Epithelial cell of esophagus (primary cell): Measurements from ENCODE around the gene C16orf46.

Experiments used
- DNase-seq: peaks from one replicate; pipeline ENCODE4 v3.0.0; 2010; ENCODE audit warnings: low read depth
- H3K4me3 ChIP-seq: 2 replicates; pipeline ENCODE4 v1.5.1; 2011; ENCODE audit warnings: mild to moderate bottlenecking, low read length, control low read depth
- CTCF ChIP-seq: IDR thresholded peaks from 2 replicates; pipeline ENCODE4 v1.5.1; 2011; ENCODE audit warnings: low read depth, mild to moderate bottlenecking, low read length, control low read depth, inconsistent platforms; ENCODE audit not compliant: insufficient read depth; ENCODE audit errors: missing control alignments

Gene C16orf46

DNA sequence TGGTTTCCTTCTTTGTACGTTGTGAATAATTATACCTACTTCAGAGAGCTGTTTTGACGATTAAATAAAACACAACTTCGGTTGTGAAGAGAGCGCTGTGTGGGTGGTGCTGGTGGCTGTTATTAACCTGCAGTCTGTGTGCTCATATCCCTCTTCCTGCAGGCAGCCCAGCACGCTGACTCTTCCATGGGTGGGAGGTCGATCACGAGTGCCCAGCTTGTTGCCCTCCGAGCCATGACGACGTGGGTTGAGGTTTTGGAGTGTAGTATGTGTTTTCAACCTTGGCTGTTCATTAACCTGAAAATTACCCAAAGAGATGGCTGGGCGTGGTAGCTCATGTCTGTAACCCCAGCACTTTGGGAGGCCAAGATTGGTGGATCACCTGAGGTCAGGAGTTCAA is 30.5 kb upstream of the C16orf46 start:
- no peak for TF ChIP-seq CTCF
- H3K4me3 ChIP-seq: no peak overlapping the region
- no peak for DNase-seq

- no peak overlapping the region for H3K4me3 ChIP-seq
- no peak for TF ChIP-seq CTCF
- peak; percentile 33 for DNase-seq
Measured at GRCh38 chr16:81106826-81107503, 29.9 kb upstream of the C16orf46 start.

DNA sequence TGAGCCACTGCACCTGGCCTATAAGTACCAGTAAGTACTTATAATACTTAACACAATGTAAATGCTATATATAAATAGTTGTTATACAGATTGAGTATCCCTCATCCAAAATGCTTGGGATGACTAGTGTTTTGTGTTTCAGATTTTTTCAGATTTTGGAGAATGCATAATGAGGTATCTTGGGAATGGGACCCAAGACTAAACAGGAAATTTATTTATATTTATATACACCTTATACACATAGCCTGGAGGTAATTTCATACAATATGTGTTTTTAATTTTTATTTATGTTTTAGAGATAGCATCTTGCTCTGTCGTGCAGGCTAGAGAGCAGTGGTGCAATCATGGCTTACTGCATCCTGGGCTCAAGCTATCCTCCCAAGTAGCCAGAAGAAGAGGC is 28.9 kb upstream of the C16orf46 start:
- no peak for TF ChIP-seq CTCF
- DNase-seq: no peak
- H3K4me3 ChIP-seq: no peak overlapping the region

- no peak for TF ChIP-seq CTCF
Measured at GRCh38 chr16:81101702-81102101, 24.7 kb upstream of the C16orf46 start.

GRCh38 chr16:81099958-81100357 is 22.9 kb upstream of the C16orf46 start:
- no peak for TF ChIP-seq CTCF

More at GRCh38 chr16:81101702-81102101, 24.7 kb upstream of the C16orf46 start:
- no peak overlapping the region for H3K4me3 ChIP-seq
- no peak for DNase-seq

DNA sequence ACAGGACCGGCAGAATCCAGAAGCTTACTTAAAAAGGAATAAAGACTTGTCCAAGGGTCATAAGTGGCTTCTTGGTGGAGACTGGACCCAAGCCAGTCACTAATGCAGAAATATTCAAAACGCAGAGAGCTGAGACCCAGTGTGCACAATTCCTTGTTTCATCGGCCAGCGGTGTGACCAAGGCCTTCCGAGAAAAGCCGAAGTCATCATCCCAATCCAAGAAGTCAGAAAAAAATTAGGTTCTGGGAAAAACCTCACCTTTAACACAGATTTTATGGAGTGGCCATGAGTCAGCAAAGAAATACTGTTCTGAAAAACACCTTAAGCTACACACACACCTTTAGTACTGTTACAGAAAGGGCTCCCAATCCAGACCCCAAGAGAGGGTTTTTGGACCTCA is 20.2 kb upstream of the C16orf46 start:
- no peak for TF ChIP-seq CTCF
- no peak overlapping the region for H3K4me3 ChIP-seq
- DNase-seq: no peak

More at GRCh38 chr16:81099958-81100357, 22.9 kb upstream of the C16orf46 start:
- DNase-seq: no peak
- H3K4me3 ChIP-seq: no peak overlapping the region

- peak overlapping the region; percentile 25 for H3K4me3 ChIP-seq
- DNase-seq: no peak
- no peak for TF ChIP-seq CTCF
Measured at GRCh38 chr16:81096715-81097208, 19.7 kb upstream of the C16orf46 start.
